OCI-LY1 (cell line): ENCODE results near the gene ANXA7.
A peak's percentile ranks its signal among the peaks of the same experiment; 100 is the strongest.

Experiments
- H2AFZ ChIP-seq: fragments of 200-600 bp; sonication (generic), shearing (Covaris generic); 2 replicates; pipeline ENCODE4 v1.6.0; 2014; ENCODE audit warnings: antibody characterized with exemption, mild to moderate bottlenecking, low read length
- H3F3A ChIP-seq: fragments of 200-600 bp; sonication (generic), shearing (Covaris generic); 2 replicates; pipeline ENCODE4 v1.6.0; 2014; ENCODE audit warnings: mild to moderate bottlenecking, antibody characterized with exemption, low read length, moderate library complexity; ENCODE audit not compliant: insufficient read depth
- H3K27ac ChIP-seq: fragments of 200-600 bp; sonication (generic); 2 replicates; pipeline ENCODE4 v1.5.1; 2014; ENCODE audit warnings: low read length, mixed run types, mild to moderate bottlenecking, low read depth; ENCODE audit not compliant: poor library complexity, severe bottlenecking
- H3K27me3 ChIP-seq: fragments of 200-600 bp; sonication (generic); 2 replicates; pipeline ENCODE4 v1.6.0; 2014; ENCODE audit warnings: antibody characterized with exemption, mild to moderate bottlenecking, low read length, moderate library complexity; ENCODE audit not compliant: insufficient read depth
- H3K36me3 ChIP-seq: fragments of 200-600 bp; sonication (generic); 2 replicates; pipeline ENCODE4 v1.6.1; 2014; ENCODE audit warnings: mild to moderate bottlenecking, antibody characterized with exemption, low read length, moderate library complexity, mixed read lengths; ENCODE audit not compliant: insufficient read depth
- H3K4me1 ChIP-seq: fragments of 200-600 bp; sonication (generic); 2 replicates; pipeline ENCODE4 v1.5.1; 2014; ENCODE audit warnings: mild to moderate bottlenecking, low read length, moderate library complexity; ENCODE audit not compliant: insufficient read depth, severe bottlenecking
- H3K4me2 ChIP-seq: fragments of 200-600 bp; sonication (generic), shearing (Covaris generic); 2 replicates; pipeline ENCODE4 v1.6.1; 2014; ENCODE audit warnings: low read length
- H3K4me3 ChIP-seq: fragments of 200-600 bp; sonication (generic); 2 replicates; pipeline ENCODE4 v1.5.1; 2014; ENCODE audit warnings: low read length, low read depth, mild to moderate bottlenecking, mixed read lengths; ENCODE audit not compliant: poor library complexity, severe bottlenecking
- H3K79me2 ChIP-seq: fragments of 200-600 bp; shearing (Covaris generic); 2 replicates; pipeline ENCODE4 v1.6.1; 2016; ENCODE audit warnings: mixed run types, low read length, mixed read lengths; ENCODE audit not compliant: insufficient read depth
- H3K9ac ChIP-seq: fragments of 200-600 bp; sonication (generic), shearing (Covaris generic); 2 replicates; pipeline ENCODE4 v1.6.1; 2014; ENCODE audit warnings: mild to moderate bottlenecking, low read length, mixed read lengths
- H3K9me2 ChIP-seq: fragments of 200-600 bp; sonication (generic), shearing (Covaris generic); 2 replicates; pipeline ENCODE4 v1.6.1; 2014; ENCODE audit warnings: low read depth, mild to moderate bottlenecking, low read length, mixed read lengths
- H3K9me3 ChIP-seq: fragments of 200-600 bp; shearing (Covaris generic); 2 replicates; pipeline ENCODE4 v1.6.1; 2014; ENCODE audit warnings: low read length, mixed read lengths
- H4K20me1 ChIP-seq: fragments of 200-600 bp; sonication (generic), shearing (Covaris generic); 2 replicates; pipeline ENCODE4 v1.6.0; 2016; ENCODE audit warnings: mild to moderate bottlenecking, low read length; ENCODE audit not compliant: insufficient read depth
- EZH2 ChIP-seq: fragments of 200-600 bp; sonication (generic), shearing (Covaris generic); IDR thresholded peaks from 2 replicates; pipeline ENCODE4 v1.8.0; 2017; ENCODE audit warnings: borderline replicate concordance, mixed run types, mild to moderate bottlenecking, antibody characterized with exemption, low read length, moderate library complexity, mixed read lengths
- TF ChIP-seq, protein P1 (sequence below): fragments of 200-600 bp; sonication (generic), shearing (Covaris generic); IDR thresholded peaks from 2 replicates; pipeline ENCODE4 v1.5.1; 2017; ENCODE audit warnings: mild to moderate bottlenecking, antibody characterized with exemption, low read length, moderate library complexity, mixed read lengths

Gene ANXA7

DNA sequence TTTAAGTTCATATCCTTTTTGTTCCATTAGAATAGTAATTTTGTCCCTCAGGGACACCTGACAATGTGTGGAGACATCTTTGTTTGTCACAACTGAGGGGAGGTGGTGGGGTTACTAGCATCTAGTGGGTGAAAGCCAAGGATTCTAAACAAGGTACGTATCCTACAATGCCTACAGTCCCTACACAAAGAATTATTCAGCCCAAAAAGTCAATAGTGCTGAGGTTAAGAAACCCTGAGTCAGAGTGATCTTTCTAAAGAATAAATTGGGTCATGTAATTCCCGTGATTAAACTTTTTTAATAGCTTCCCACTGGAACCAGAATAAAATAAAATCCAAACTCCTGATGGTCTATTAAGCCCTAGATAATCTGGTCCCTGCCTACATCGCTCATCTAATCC is 2.7 kb upstream of the ANXA7 start:
- no peaks in the 10 kb centered on the region for H3F3A ChIP-seq
- peaks cover 21% of the 10 kb centered on the region for H3K4me1 ChIP-seq
- no peak overlapping the region for H3K4me2 ChIP-seq
- no peaks in the 10 kb centered on the region for H3K9me2 ChIP-seq
- H3K9ac ChIP-seq = no peak overlapping the region
- H3K27me3 ChIP-seq = no peaks in the 10 kb centered on the region
- H3K79me2 ChIP-seq = peaks cover 17% of the 10 kb centered on the region
- H3K36me3 ChIP-seq = no peaks in the 10 kb centered on the region; the same call in 1 of the 2 replicates
- H3K9me3 ChIP-seq = no peaks in the 10 kb centered on the region
- no peak overlapping the region for H3K27ac ChIP-seq
- TF ChIP-seq, protein P1, sequence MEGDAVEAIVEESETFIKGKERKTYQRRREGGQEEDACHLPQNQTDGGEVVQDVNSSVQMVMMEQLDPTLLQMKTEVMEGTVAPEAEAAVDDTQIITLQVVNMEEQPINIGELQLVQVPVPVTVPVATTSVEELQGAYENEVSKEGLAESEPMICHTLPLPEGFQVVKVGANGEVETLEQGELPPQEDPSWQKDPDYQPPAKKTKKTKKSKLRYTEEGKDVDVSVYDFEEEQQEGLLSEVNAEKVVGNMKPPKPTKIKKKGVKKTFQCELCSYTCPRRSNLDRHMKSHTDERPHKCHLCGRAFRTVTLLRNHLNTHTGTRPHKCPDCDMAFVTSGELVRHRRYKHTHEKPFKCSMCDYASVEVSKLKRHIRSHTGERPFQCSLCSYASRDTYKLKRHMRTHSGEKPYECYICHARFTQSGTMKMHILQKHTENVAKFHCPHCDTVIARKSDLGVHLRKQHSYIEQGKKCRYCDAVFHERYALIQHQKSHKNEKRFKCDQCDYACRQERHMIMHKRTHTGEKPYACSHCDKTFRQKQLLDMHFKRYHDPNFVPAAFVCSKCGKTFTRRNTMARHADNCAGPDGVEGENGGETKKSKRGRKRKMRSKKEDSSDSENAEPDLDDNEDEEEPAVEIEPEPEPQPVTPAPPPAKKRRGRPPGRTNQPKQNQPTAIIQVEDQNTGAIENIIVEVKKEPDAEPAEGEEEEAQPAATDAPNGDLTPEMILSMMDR = no peak
- no peak for TF ChIP-seq EZH2
- no peak overlapping the region for H2AFZ ChIP-seq
- no peaks in the 10 kb centered on the region for H4K20me1 ChIP-seq
- H3K4me3 ChIP-seq = no peak overlapping the region

DNA sequence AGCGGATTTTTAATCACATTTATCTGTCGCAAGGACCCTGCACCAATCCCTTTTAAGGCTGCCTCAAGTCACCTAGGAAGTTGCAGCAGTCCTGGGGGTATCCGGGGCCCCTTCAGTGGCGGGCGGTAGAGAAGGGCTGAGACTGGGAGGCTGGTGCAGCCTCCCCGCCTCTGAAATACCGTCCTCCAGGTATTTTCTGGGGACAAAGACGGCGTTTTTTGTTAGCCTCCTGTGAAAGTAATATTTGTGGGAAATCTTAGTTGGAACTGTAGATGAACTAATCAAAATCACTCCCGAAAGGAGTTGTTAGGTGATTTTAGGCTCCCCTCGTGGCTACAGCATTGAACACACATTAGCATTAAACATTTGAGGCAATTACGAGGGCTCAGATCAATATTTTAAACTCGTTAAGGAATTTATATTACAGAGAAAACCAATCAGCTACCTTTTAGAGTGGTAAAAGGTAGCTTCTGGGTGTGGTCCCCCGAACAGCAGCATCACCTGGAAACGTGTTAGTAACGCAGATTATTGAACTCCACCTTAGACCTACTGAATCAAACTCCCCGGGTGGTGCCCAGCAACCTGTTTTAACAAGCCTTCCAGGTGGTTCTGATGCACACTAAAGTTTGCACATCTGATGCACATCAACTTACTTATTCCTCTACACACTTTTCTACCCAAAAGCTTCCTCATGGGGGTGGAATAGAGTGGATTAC is 530 bp upstream of the ANXA7 start:
- H3K4me2 ChIP-seq = peak overlapping the region; percentile 97
- no peaks in the 10 kb centered on the region for H3K9me2 ChIP-seq
- H3F3A ChIP-seq = no peaks in the 10 kb centered on the region
- peak overlapping the region; percentile 81 for H2AFZ ChIP-seq
- H3K9me3 ChIP-seq = no peaks in the 10 kb centered on the region
- no peaks in the 10 kb centered on the region for H3K27me3 ChIP-seq
- H3K79me2 ChIP-seq = peaks cover 38% of the 10 kb centered on the region
- H3K36me3 ChIP-seq = peaks cover 7% of the 10 kb centered on the region; the same call in 1 of the 2 replicates
- H3K4me3 ChIP-seq = peak overlapping the region; percentile 94
- peaks cover 21% of the 10 kb centered on the region for H3K4me1 ChIP-seq
- H3K9ac ChIP-seq = peak overlapping the region; percentile 92
- no peak overlapping the region for H3K27ac ChIP-seq
- no peaks in the 10 kb centered on the region for H4K20me1 ChIP-seq
- no peak for TF ChIP-seq EZH2
- TF ChIP-seq, protein P1 = no peak

- Histone ChIP-seq H3K27ac (peak overlapping the region; percentile 68), H3K4me1 (peaks cover 21% of the 10 kb centered on the region), H3K27me3 (no peaks in the 10 kb centered on the region), H2AFZ (no peak overlapping the region), H3K9me3 (no peaks in the 10 kb centered on the region), H3K4me3 (peak overlapping the region; percentile 94), H3K4me2 (peak overlapping the region; percentile 97), H3K79me2 (peaks cover 51% of the 10 kb centered on the region), H3F3A (no peaks in the 10 kb centered on the region), H3K36me3 (peaks cover 8% of the 10 kb centered on the region; the same call in 1 of the 2 replicates), H3K9ac (peak overlapping the region; percentile 92), H4K20me1 (no peaks in the 10 kb centered on the region), H3K9me2 (no peaks in the 10 kb centered on the region)
- TF ChIP-seq, protein P1 = no peak
- no peak for TF ChIP-seq EZH2
These were observed 740 bp downstream of the ANXA7 start for GRCh38 chr10:73413108-73413527.
